Activated CD8-positive, alpha-beta memory T cell treated with anti-CD3 and anti-CD28 coated beads, Interleukin-2, amount 50 U/mL, for 4 hours (primary cell): Measurements from ENCODE around the gene MYT1.

ENCODE experiments used
- DNase-seq: peaks from one replicate; pipeline ENCODE4 v3.0.0-alpha.2; 2020

Gene MYT1

DNA sequence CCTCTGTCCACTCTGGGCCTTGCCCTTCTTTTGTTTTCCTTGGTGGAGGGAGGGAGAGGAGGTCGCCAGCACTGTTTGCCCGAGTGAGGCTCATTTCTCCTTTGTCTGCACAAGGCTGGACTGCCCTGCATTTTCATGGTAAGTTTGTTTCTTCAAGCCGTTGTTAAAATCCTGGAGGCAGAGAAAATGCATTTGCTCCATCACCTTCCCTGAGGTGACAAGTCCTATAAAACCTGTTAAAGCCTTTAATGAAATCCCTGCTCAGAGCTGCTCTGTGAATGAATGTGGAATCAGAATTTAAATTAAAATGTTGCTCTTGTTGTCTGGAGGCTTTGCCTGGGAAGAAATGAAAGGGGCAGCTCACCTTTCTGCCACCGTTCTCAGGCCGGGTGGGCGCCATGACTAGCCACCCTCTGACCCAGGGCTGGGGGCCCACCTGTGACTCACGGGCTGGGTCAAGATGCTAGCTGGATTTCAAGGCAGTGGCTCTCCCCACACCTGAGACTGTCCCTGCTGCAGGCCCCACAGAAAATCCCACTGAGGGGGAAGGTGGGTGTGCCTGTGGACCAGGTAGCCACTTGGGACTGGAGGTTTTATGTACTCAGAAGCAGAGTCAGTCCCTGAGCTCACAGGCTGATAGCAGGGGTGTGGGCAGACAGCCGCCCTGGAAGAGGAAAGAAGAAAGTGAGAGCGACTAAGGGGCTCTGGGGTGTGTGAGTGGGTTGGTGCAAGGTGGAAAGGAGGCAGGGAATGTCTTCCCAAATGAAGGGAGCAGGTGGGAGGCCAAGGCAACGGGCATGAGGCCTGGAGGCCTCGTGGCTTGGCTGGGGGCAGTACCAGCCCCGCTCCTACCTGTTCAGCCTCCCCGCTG is 24.0 kb upstream of the MYT1 start:
- DNase-seq = peak; percentile 9

DNA sequence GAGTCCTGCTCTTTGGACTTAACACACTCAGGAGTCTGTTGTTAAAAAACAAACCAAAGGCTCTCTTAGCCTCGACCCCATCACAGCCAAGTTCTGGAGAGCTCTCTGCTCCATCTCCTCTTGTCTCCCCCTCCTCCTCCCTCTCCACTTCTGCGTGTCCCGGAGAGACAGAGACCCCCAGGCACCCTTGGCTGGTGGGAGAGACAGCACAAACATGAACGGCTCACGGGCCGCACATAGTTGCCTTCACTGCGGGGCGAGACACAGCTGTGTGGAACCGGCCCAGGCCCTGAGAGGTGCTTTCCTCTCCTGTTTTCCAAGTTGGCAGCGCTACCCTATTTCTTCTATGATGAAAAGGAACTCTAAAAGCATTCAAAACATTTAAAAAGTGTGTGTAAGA is 23.3 kb upstream of the MYT1 start:
- peak; percentile 2 for DNase-seq

DNA sequence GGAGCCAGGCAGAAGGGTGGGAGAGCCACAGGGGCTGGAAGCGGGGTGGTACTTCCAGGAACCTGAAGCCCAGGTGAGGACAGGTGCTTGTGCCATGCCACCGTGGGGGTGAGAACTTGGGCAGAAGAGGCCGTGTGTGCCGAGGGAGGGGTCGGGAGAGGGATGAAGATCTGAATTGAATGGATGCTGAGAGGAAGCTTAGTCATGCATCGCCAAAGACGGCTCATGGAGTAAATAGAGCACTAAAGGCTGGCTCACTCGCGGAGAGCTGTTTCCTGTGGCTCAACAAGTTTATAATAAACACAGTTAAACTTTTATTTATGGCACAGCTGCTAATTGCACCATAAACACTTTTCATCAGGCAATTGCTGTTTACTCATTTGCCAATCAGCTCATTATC is 21.7 kb upstream of the MYT1 start:
- peak; percentile 5 for DNase-seq

- DNase-seq = peak; percentile 9
These were observed 21.0 kb upstream of the MYT1 start for GRCh38 chr20:64143018-64143801.

DNA sequence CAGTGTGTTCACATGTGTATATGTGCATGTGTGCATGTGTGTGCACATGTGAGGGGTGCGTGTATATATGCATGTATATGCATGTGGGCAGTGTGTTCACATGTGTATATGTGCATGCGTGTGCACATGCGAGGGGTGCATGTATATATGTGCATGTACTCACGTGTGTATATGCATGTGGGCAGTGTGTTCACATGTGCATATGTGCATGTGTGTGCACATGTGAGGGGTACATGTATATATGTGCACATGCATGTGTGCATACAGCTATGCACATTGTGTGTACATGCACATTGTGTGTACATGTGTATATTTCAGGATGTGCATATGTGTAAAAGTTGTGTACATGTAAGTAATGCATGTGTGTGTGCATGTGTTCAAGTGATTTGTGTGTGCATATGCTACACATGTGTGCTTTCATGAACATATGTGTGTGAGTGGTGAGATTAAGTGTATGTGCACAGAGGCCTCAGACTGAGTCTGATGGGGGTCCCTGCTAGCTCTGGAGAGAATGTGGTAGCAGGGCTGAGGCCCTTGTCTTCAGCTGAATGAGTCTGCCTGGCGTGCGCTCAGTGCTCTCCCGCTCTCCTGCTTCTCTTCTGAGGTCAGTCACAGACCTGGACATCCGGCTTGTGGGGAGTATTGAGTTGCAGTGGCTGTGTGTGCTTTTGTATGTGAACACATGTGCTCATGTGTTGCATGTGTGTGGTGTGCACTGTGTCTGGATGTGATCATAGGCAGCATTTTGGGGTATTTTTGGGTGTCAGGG is 19.9 kb upstream of the MYT1 start:
- DNase-seq = no peak

DNA sequence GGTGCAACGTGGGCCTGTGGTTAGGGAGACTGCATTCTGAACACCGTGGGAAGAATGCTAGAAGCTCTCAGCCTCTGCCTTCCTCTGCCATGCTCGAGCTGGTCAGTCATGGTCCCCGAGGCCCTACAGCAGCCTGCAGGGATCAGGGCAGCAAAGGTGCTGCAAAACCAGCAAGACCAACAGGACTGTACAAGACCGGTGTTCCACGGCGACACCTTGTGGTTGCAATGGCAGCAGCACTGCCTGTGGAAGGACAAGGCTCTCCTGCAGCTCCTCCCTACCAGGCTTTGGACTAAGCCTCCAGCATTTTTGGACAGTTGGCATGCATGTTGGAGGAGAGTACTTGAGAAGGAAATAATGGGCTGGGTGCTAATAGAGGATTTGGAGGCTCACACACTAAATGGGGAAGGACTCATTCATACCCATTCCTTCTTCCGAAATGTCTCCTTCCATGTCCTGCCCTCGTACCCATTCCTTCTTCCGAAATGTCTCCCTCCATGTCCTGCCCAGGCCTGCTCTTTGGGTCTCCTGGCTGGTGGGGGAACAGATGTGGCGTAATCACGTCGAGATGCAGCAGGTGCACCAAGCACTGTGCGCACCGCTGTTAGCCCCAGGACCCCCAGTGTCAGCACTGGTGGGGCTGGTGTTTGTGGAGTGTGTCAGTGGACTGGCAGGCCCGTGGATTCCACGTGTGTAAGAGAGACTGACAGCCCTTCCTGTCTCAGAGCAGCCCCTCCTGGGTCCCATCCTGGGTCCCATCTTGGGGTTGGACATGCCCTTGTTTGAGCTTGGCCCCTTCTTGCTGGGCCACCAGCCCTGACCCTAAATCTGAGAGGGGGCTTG is 18.6 kb upstream of the MYT1 start:
- DNase-seq = peak; percentile 12

- peak; percentile 5 for DNase-seq
These were observed 17.8 kb upstream of the MYT1 start for GRCh38 chr20:64146301-64146935.

- peak; percentile 7 for DNase-seq
These were observed 17.2 kb upstream of the MYT1 start for GRCh38 chr20:64146936-64147477.

- DNase-seq = no peak
These were observed 15.7 kb upstream of the MYT1 start for GRCh38 chr20:64148581-64148980.

GRCh38 chr20:64149141-64149540 is 15.1 kb upstream of the MYT1 start:
- DNase-seq = no peak

- DNase-seq = no peak
These were observed 14.3 kb upstream of the MYT1 start for GRCh38 chr20:64149809-64150560.

GRCh38 chr20:64150756-64151632 is 13.3 kb upstream of the MYT1 start:
- no peak for DNase-seq

DNA sequence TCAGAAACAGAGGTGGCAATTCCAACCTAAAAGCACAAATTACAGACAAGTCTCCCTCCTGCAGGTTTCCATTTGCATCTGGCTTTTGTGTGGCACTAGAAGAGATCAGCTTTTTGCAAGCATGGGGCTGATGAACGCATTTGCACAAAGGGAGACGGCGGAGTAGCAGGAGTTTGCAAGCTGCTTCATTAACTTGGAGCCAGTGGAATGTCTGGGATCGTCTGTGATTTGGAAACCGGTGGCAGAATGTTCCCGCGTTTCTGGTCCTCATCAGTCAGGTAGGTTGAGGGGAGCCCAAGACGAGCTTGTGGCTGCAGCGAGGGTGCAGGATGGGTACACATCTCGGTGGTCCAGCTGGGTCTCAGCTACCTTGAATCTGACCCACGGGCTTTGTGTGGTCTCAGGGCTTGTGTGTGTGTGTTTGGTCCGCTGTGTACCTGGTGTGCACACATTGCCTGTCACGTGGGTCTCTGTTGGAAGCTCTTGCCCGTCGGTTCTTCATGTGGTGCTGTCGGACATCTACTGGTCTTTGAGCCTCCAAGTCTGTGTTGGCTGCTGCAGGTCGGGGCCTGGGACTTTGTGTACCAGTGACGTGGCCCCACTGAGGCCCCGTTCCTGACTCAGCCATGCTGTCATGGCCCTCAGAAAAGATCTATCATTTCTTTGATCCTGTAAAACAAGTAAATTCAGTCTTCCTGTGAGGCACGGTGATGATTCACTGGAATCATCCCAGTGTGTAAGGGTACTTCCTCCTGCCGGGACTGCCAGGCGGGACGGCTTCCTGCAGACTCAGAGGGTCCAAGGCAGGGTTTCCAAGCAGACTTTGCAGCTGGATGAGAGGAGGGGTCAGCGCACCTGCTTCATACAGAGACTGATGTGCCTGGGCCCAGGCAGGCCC is 12.4 kb upstream of the MYT1 start:
- no peak for DNase-seq

DNA sequence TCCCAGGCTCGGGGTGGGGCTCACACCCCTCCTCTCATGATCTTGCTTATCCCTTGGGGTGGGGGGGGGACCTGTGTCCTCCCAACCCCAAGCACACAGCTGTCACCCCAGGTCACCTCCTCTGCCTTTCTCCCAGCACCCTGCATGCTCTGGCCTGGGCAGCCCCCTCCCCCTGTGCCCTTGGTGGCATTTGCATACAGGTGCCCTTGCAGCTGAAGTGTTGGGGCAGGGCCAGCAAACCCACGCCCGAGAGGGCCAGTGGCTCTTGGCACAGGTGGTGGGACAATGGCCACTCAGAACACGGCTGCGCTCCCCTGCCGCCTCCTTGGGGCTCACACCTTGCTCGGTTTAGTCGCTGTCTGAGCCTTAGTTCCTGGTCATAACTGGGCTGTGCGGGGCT is 11.3 kb upstream of the MYT1 start:
- no peak for DNase-seq

GRCh38 chr20:64153410-64153809 is 10.8 kb upstream of the MYT1 start:
- no peak for DNase-seq

- DNase-seq = no peak
These were observed 10.2 kb upstream of the MYT1 start for GRCh38 chr20:64153861-64154589.

DNA sequence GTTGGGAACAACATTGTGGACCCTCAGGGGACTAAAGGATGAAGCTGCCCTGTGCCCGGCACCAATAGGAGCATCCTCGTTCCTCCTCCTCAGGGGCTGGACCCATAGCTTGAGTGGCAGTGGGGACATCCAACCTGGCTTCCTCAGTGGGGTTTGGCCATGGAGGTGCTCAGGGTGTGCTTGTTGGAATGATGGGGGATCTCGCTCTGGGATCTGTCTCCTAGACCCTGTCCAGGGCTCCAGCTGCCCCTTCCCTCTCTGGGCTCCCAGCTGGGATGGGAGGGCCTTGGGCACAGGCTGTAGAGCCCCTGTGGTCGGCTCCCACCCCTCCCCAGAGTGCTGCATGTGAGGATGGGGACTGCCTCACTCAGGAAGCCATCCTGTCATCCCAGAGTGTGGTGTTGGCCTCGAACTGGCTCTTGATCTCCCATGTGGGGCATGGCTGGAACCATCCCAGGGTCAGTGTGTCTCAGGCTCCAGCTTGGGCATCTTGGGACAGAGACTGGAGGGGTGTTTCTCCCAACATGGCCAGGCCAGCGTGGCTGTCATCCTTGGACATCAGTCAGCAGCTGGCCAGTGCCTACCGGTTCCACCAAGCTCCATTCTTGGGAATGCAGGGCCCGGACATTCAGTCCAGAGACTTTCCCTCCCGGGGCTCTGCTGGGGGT is 9.5 kb upstream of the MYT1 start:
- no peak for DNase-seq
